HEK293 (cell line): ENCODE data around the gene DHPS.

ENCODE experiments used
- CTCF ChIA-PET: fragments of 350-600 bp; formaldehyde crosslinking; extraction: SDS; loops from one replicate; lab custom pipeline; 2021; ENCODE audit warnings: antibody characterized with exemption; lab: Yijun Ruan, JAX
- POLR2A ChIA-PET: fragments of 300-600 bp; formaldehyde crosslinking; extraction: SDS; loops from one replicate; lab custom pipeline; 2020; ENCODE audit warnings: antibody characterized with exemption, inconsistent platforms; lab: Yijun Ruan, JAX
- H3K27ac ChIP-seq: fragments of 200-500 bp; sonication (Bioruptor generic); 2 replicates; pipeline ENCODE4 v1.5.1; 2014; ENCODE audit warnings: low read depth, low read length, control low read depth, inconsistent platforms; ENCODE audit errors: extremely low read depth
- H3K36me3 ChIP-seq, 2 experiments: fragments of 200-500 bp in 1 of 2; sonication (Bioruptor generic) in 1 of 2; 1 replicate in 1 of 2; 2 replicates in 1 of 2; pipeline ENCODE4 v1.5.1; 2014 to 2017; ENCODE audit warnings: inconsistent platforms in 2 of 2, low read length in 2 of 2; ENCODE audit not compliant: control insufficient read depth in 2 of 2, insufficient read depth in 1 of 2
- H3K4me1 ChIP-seq: fragments of 200-500 bp; sonication (Bioruptor generic); 2 replicates; pipeline ENCODE4 v1.5.1; 2014; ENCODE audit warnings: mild to moderate bottlenecking, low read length, inconsistent platforms; ENCODE audit not compliant: control insufficient read depth, insufficient read depth
- H3K4me3 ChIP-seq: 2 replicates; pipeline ENCODE4 v1.5.1; 2011; ENCODE audit warnings: low read depth, mild to moderate bottlenecking, control low read depth, low read length, moderate library complexity
- H3K9me3 ChIP-seq: fragments of 200-500 bp; sonication (Bioruptor generic); 2 replicates; pipeline ENCODE4 v1.5.1; 2014; ENCODE audit warnings: low read depth, low read length, inconsistent platforms; ENCODE audit not compliant: control insufficient read depth, insufficient read depth
- GLI4 ChIP-seq: fragments of 450-650 bp; formaldehyde crosslinking; IDR thresholded peaks from 2 replicates; pipeline ENCODE4 v1.5.1; 2016; ENCODE audit warnings: missing biosample characterization, missing genetic modification characterization
- OVOL3 ChIP-seq: fragments of 450-650 bp; formaldehyde crosslinking; IDR thresholded peaks from 2 replicates; pipeline ENCODE4 v1.5.1; 2016; ENCODE audit warnings: missing biosample characterization, missing genetic modification characterization
- PATZ1 ChIP-seq: fragments of 450-650 bp; formaldehyde crosslinking; IDR thresholded peaks from 2 replicates; pipeline ENCODE4 v1.5.1; 2016; ENCODE audit warnings: missing biosample characterization, missing genetic modification characterization
- SCRT1 ChIP-seq: fragments of 450-650 bp; formaldehyde crosslinking; IDR thresholded peaks from 2 replicates; pipeline ENCODE4 v1.5.1; 2016; ENCODE audit warnings: missing biosample characterization, missing genetic modification characterization, borderline replicate concordance
- TCF7L2 ChIP-seq: IDR thresholded peaks from 2 replicates; pipeline ENCODE4 v1.6.1; 2011; ENCODE audit warnings: low read depth, mild to moderate bottlenecking, inconsistent platforms, low read length, moderate library complexity, borderline replicate concordance
- ZEB2 ChIP-seq: fragments of 450-650 bp; formaldehyde crosslinking; IDR thresholded peaks from 2 replicates; pipeline ENCODE4 v1.5.1; 2016; ENCODE audit warnings: missing biosample characterization, missing genetic modification characterization
- ZNF10 ChIP-seq: fragments of 450-650 bp; formaldehyde crosslinking; IDR thresholded peaks from 2 replicates; pipeline ENCODE4 v1.5.1; 2017; ENCODE audit warnings: missing biosample characterization, missing genetic modification characterization
- ZNF157 ChIP-seq: fragments of 450-650 bp; formaldehyde crosslinking; IDR thresholded peaks from 2 replicates; pipeline ENCODE4 v1.5.1; 2016; ENCODE audit warnings: missing biosample characterization, missing genetic modification characterization
- ZNF169 ChIP-seq: fragments of 450-650 bp; formaldehyde crosslinking; IDR thresholded peaks from 2 replicates; pipeline ENCODE4 v1.5.1; 2016; ENCODE audit warnings: missing biosample characterization, missing genetic modification characterization
- ZNF184 ChIP-seq: fragments of 450-650 bp; IDR thresholded peaks from 2 replicates; pipeline ENCODE4 v1.5.1; 2018; ENCODE audit warnings: missing biosample characterization, mild to moderate bottlenecking, missing genetic modification characterization
- ZNF214 ChIP-seq: fragments of 450-650 bp; formaldehyde crosslinking; IDR thresholded peaks from 2 replicates; pipeline ENCODE4 v1.5.1; 2017; ENCODE audit warnings: missing biosample characterization, mild to moderate bottlenecking, missing genetic modification characterization, borderline replicate concordance
- ZNF221 ChIP-seq: fragments of 450-650 bp; formaldehyde crosslinking; IDR thresholded peaks from 2 replicates; pipeline ENCODE4 v1.5.1; 2017; ENCODE audit warnings: missing biosample characterization, missing genetic modification characterization, borderline replicate concordance
- ZNF223 ChIP-seq: fragments of 450-650 bp; formaldehyde crosslinking; IDR thresholded peaks from 2 replicates; pipeline ENCODE4 v1.5.1; 2016; ENCODE audit warnings: missing biosample characterization, missing genetic modification characterization
- ZNF266 ChIP-seq: fragments of 450-650 bp; formaldehyde crosslinking; IDR thresholded peaks from 2 replicates; pipeline ENCODE4 v1.5.1; 2016; ENCODE audit warnings: missing biosample characterization, missing genetic modification characterization, low read depth
- ZNF274 ChIP-seq, 2 experiments: fragments of 200-500 bp in 1 of 2; fragments of 450-650 bp in 1 of 2; sonication (Bioruptor generic) in 1 of 2; formaldehyde crosslinking in 1 of 2; IDR thresholded peaks; 2 replicates each; pipeline versions ENCODE4 v1.5.1 to v1.6.1; 2014 to 2016; ENCODE audit warnings: borderline replicate concordance in 1 of 2, inconsistent platforms in 1 of 2, low read length in 1 of 2, missing biosample characterization in 1 of 2, missing genetic modification characterization in 1 of 2
- ZNF311 ChIP-seq: fragments of 450-650 bp; formaldehyde crosslinking; IDR thresholded peaks from 2 replicates; pipeline ENCODE4 v1.5.1; 2017; ENCODE audit warnings: missing biosample characterization, missing genetic modification characterization, borderline replicate concordance
- ZNF362 ChIP-seq: fragments of 450-650 bp; formaldehyde crosslinking; IDR thresholded peaks from 2 replicates; pipeline ENCODE4 v1.5.1; 2016; ENCODE audit warnings: missing biosample characterization, missing genetic modification characterization
- ZNF473 ChIP-seq: fragments of 450-650 bp; formaldehyde crosslinking; IDR thresholded peaks from 2 replicates; pipeline ENCODE4 v1.5.1; 2017; ENCODE audit warnings: missing biosample characterization, missing genetic modification characterization
- ZNF529 ChIP-seq: fragments of 450-650 bp; formaldehyde crosslinking; IDR thresholded peaks from 2 replicates; pipeline ENCODE4 v1.5.1; 2017; ENCODE audit warnings: missing genetic modification characterization, missing biosample characterization; ENCODE audit not compliant: insufficient replicate concordance
- ZNF560 ChIP-seq: fragments of 450-650 bp; formaldehyde crosslinking; IDR thresholded peaks from 2 replicates; pipeline ENCODE4 v1.5.1; 2017; ENCODE audit warnings: missing biosample characterization, missing genetic modification characterization, borderline replicate concordance
- ZNF596 ChIP-seq: fragments of 450-650 bp; IDR thresholded peaks from 2 replicates; pipeline ENCODE4 v1.5.0; 2018; ENCODE audit warnings: missing biosample characterization, mild to moderate bottlenecking, missing genetic modification characterization, moderate library complexity
- ZNF639 ChIP-seq: fragments of 450-650 bp; formaldehyde crosslinking; IDR thresholded peaks from 2 replicates; pipeline ENCODE4 v1.5.1; 2016; ENCODE audit warnings: missing biosample characterization, missing genetic modification characterization
- ZNF670 ChIP-seq: fragments of 450-650 bp; formaldehyde crosslinking; IDR thresholded peaks from 2 replicates; pipeline ENCODE4 v1.5.1; 2016; ENCODE audit warnings: missing biosample characterization, missing genetic modification characterization, low read depth
- ZNF704 ChIP-seq: fragments of 450-650 bp; formaldehyde crosslinking; IDR thresholded peaks from 2 replicates; pipeline ENCODE4 v1.5.1; 2016; ENCODE audit warnings: missing biosample characterization, missing genetic modification characterization

The DHPS gene

GRCh38 chr19:12641456-12641855, 40.2 kb downstream of the DHPS start:
- Histone ChIP-seq H3K4me3 (no peak overlapping the region), H3K9me3 (no peaks in the 10 kb centered on the region), H3K4me1 (no peaks in the 10 kb centered on the region), H3K36me3 (peaks cover 0 to under 1% of the 10 kb centered on the region in 2 experiments; a peak in 1 of 3 replicates), H3K27ac (no peak overlapping the region)
- TF ChIP-seq ZNF311 (tag by site-specific recombination) (no peak), ZNF362 (tag by site-specific recombination) (no peak), ZNF223 (tag by site-specific recombination) (no peak), ZNF221 (tag by site-specific recombination) (no peak), ZNF266 (tag by site-specific recombination) (no peak), ZNF157 (tag by site-specific recombination) (no peak), ZNF473 (no peak), TCF7L2 (no peak), ZNF274 (IDR thresholded peaks at IDR 0.05; ENCODE audit: low read length) (no peak), ZNF274 (tag by site-specific recombination; IDR thresholded peaks at IDR 0.05; ENCODE audit: borderline replicate concordance) (no peak), ZNF184 (tag by site-specific recombination) (no peak), ZNF704 (tag by site-specific recombination) (no peak)
- ChIA-PET POLR2A (interaction anchor here (0.7 kb wide), 1 partner anchor 101 kb away, joined by 3 read pairs; no protein-coding TSS in a partner anchor), CTCF (no interaction called here)

- ChIA-PET CTCF (interaction anchor here (0.6 to 1.3 kb wide), 6 partner anchors 11 to 1131 kb away, joined by 3 to 5 read pairs (median 4); no protein-coding TSS in a partner anchor), POLR2A (interaction anchor here (0.5 kb wide), 1 partner anchor 9 kb away, joined by 3 read pairs; no protein-coding TSS in a partner anchor)
- Histone ChIP-seq H3K9me3 (no peaks in the 10 kb centered on the region), H3K4me1 (no peaks in the 10 kb centered on the region), H3K4me3 (no peak overlapping the region), H3K36me3 (no peaks in the 10 kb centered on the region), H3K27ac (no peak overlapping the region)
- TF ChIP-seq ZNF639, result no peak
- no peak for TF ChIP-seq SCRT1 (tag by site-specific recombination)
- TF ChIP-seq ZNF596 (tag by site-specific recombination), result no peak
- no peak for TF ChIP-seq ZNF169 (tag by site-specific recombination)
- TF ChIP-seq ZNF10 (tag by site-specific recombination), result no peak
- no peak for TF ChIP-seq PATZ1
- no peak for TF ChIP-seq GLI4 (tag by site-specific recombination)
- no peak for TF ChIP-seq ZNF214 (tag by site-specific recombination)
- TF ChIP-seq ZNF529 (tag by site-specific recombination), result no peak
- TF ChIP-seq ZNF670 (tag by site-specific recombination), result no peak
- TF ChIP-seq OVOL3 (tag by site-specific recombination), result no peak
- TF ChIP-seq ZNF560, result no peak
- no peak for TF ChIP-seq ZEB2 (tag by site-specific recombination)
- no peak for TF ChIP-seq ZNF362 (tag by site-specific recombination)
Observed at GRCh38 chr19:12639901-12640613, 41.6 kb downstream of the DHPS start.
